IPS-11a (cell line): ENCODE results near the gene MAPK8IP3.
"Not testable (repeated sequence)": the region's sequence is repeated elsewhere in the genome, so short reads cannot be mapped to it uniquely, and the experiment has no call there.

Source experiments
- H3K4me3 ChIP-seq: one replicate; pipeline ENCODE4 v1.5.1; 2013; ENCODE audit warnings: low read depth, low read length, control low read depth

The MAPK8IP3 gene

DNA sequence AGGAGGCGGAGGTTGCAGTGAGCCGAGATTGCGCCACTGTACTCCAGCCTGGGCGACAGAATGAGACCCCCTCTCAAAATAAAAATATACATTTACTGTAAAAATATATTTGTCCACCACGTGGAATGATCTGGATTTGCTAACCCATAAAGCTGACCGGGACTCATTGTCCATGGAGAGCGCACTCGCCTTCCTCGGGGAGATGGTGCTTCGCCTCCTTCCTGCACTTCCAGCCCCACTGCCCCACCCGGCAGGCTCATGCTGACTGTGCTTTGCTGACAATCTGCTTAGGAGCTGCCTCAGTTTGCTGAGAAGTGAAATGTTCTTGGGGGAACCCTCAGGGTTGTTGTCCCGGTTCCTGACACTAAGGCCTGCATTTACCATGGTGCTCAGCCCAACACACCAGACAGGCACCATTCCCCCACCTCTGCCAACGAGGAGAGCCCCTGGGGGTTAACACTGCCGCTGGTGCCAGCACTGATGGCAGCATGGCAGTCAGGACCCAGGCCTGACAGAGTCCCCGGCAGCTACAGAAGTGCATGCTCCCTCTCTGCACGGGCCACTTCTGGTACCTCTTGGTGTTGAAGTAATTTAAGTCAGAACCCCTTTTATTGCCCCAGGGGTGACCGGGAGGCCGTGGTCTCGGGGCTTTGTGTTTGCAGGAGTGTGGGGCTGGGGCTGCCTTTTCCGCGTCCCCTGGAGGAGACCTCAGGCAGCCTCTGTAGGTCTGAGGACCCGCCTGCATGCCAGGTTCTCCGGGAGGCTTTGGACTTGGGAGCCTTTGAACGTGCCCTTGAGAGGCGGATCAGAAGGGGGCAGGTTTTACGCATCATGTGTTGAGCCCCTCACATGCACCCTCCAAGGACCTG lies 79.2 kb downstream of the MAPK8IP3 start:
- no peak overlapping the region for H3K4me3 ChIP-seq

DNA sequence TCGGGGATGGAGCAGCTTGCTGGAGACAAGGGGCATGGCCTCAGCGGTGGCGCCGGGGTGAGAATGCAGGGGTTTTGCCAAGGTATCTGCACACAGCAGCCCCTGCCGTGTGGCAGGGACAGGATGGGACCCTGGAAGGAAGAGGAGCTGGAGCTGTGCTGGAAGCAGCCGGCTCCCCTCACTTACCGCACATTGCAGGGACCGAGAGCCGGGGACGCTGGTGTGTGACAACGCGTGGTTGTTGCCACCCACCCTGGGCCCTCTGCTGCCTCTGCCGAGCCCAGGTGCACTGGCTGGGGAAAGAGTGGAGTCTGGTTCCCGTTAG lies 79.8 kb downstream of the MAPK8IP3 start:
- H3K4me3 ChIP-seq: no peak overlapping the region

DNA sequence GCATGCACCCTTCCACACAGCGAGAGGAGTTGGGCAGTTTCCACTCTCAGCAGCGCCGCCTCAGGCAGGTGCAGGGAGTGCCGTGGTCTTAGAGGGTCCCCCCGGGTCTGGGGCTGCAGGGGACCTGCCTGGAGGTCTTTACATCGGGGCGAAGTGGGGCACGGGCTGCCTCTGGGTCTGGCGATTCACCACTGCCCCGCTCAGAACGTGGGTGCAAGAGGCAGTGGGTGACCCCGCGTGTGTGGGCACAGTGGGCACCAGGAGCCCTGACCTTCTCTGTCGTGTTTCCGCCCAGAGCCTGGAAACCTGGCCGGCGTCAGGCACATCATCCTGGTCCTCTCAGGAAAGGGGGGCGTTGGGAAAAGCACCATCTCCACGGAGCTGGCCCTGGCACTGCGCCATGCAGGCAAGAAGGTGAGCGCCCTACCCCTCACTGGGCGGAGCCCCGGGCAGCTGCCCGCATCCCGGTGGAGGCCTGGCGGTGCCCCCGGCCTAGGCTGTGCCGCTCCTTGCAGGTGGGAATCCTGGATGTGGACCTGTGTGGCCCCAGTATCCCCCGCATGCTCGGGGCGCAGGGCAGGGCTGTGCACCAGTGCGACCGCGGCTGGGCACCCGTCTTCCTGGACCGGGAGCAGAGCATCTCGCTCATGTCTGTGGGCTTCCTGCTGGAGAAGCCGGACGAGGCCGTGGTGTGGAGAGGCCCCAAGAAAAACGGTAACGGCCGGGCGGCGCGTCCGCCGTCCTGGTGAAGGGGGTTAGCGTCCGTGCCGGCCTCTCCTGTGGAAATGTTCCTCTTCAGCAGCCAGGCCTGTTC lies 80.5 kb downstream of the MAPK8IP3 start:
- H3K4me3 ChIP-seq: no peak overlapping the region

- no peak overlapping the region for H3K4me3 ChIP-seq
These were observed 81.0 kb downstream of the MAPK8IP3 start for GRCh38 chr16:1787056-1787321.

DNA sequence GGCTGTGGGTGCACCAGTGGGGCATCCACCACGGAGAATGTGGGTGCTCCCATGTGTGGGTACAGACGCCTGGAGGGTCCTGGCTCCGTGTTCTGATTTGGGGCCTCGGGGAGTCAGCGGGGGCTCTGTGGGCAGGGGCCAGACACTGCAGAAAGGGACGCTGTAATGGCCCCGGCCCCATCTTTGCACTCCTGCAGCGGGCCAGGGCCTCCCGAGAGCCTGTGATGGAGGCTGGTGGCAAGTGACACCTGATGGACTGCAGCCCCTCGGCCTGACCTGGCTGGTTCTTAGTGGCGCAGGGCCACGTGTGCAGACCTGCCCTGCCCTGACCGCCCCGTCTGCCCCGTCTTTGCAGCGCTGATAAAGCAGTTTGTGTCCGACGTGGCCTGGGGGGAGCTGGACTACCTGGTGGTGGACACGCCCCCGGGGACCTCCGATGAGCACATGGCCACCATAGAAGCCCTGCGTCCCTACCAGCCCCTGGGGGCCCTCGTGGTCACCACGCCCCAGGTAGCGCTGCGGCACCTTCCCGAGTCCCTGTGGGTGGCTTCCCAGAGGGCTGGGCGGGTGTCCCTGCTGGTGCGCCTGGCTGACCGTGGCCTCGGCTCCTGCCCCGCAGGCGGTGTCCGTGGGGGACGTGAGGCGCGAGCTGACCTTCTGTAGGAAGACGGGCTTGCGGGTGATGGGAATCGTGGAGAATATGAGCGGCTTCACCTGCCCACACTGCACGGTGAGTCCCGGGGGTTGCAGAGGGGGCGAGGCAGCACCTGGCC lies 81.5 kb downstream of the MAPK8IP3 start:
- H3K4me3 ChIP-seq: no peak overlapping the region

DNA sequence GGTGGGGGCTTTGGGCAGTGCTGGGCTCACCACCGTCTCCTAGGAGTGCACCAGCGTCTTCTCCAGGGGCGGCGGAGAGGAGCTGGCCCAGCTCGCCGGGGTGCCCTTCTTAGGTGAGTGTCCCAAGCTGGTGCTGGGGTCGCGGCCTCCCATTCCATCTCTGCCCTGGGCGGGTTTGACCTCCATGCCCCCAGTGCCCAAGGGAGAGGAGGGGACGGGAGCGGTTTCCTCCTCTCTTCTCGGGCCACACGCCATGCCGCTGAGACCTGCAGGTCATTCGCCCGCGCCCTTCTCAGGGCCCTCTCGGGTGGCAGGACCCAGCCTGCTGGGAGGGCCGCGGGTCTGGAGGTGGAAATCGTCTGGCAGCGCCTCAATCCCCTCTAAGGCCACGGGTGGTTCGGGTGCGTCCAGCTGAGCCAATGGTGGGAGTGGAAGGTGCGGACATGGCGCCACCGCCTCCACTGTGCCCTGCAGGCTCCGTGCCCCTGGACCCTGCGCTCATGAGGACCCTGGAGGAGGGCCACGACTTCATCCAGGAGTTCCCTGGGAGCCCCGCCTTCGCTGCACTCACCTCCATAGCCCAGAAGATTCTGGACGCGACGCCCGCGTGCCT lies 82.2 kb downstream of the MAPK8IP3 start:
- no peak overlapping the region for H3K4me3 ChIP-seq

DNA sequence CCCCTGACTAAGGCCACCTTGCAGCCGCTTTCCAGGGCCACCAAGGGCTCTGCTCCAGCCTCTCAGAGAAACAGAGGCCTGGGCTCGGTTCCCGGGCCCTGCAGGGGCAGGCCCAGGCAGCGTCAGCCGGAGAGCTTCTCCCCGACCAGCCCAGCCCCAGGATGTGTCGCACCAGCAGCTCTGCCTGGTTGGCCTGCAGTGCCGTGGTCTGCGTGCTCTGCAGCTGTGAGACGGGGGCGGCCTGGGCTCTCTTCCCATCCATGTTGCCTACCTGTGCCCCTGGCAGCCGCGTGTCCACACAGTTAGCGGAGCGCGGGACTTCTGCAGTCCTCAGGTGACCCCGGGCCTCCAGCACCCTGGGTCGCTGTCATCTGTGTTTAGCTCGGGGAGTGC lies 82.7 kb downstream of the MAPK8IP3 start:
- H3K4me3 ChIP-seq: no peak overlapping the region

GRCh38 chr16:1789643-1790045 lies 83.6 kb downstream of the MAPK8IP3 start:
- H3K4me3 ChIP-seq: no peak overlapping the region

DNA sequence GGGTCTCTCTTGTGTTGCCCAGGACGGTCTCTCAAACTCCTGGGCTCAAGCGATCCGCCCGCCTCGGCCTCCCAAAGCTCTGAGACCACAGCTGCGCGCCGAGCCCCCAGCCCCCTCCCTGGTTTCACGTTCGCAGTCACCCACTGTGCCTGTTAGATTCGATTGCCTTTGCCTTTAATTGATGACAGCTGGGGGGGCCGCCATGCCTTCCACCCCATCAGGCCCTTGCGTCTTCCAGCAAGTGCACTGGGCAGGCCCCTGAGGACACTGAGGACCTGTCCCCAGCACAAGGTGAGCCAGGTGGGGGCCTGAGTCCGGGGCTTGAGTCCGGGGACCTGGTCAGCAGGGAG lies 84.2 kb downstream of the MAPK8IP3 start:
- H3K4me3 ChIP-seq: no peak overlapping the region

- H3K4me3 ChIP-seq: no peak overlapping the region
These were observed 84.7 kb downstream of the MAPK8IP3 start for GRCh38 chr16:1790611-1791255.

- H3K4me3 ChIP-seq: no peak overlapping the region
These were observed 85.4 kb downstream of the MAPK8IP3 start for GRCh38 chr16:1791256-1791942.

GRCh38 chr16:1791943-1792812 lies 86.2 kb downstream of the MAPK8IP3 start:
- H3K4me3 ChIP-seq: no peak overlapping the region

DNA sequence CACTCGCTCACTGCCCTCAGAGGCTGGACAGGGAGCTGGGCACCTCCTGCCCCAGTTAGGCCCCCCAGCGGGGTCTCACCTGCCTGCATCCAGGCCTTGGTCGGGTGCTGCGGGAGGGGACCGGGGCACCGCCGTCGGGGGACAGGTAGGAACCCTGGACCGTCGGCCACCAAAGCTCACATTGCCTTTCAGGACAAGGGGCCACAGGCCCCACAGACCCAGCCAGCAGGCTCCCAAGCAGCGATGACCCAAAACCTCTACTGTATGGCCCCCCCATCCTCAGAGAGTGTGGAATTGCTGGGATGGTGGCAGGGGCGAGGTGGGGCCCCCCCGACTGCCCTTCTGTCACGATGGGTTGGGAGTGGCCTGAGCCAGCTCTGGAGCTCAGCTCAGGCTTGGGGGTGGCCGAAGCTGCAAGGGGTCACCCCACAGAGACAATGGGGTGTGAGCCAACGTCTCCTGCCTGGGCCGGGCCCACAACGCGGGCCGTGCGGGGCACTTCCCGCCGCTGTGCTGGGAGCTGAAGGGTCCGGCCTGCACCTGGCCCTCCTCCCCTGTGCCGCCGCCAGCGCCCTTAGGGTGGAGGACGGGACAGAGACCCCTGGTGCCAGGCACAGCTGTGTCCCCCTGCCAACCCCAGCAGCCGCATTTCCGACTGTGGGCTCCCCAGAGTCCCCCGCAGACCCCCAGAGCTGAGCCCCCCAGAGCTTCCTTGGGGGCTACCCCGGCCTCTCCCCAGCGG lies 87.0 kb downstream of the MAPK8IP3 start:
- no peak overlapping the region for H3K4me3 ChIP-seq

GRCh38 chr16:1793578-1794220 lies 87.7 kb downstream of the MAPK8IP3 start, which contains the start of gene IGFALS:
TSS of gene IGFALS (minus strand) at chr16:1793705. CDS start at chr16:1793652, 53 bp downstream.
- H3K4me3 ChIP-seq: no peak within 1 kb of the TSS

DNA sequence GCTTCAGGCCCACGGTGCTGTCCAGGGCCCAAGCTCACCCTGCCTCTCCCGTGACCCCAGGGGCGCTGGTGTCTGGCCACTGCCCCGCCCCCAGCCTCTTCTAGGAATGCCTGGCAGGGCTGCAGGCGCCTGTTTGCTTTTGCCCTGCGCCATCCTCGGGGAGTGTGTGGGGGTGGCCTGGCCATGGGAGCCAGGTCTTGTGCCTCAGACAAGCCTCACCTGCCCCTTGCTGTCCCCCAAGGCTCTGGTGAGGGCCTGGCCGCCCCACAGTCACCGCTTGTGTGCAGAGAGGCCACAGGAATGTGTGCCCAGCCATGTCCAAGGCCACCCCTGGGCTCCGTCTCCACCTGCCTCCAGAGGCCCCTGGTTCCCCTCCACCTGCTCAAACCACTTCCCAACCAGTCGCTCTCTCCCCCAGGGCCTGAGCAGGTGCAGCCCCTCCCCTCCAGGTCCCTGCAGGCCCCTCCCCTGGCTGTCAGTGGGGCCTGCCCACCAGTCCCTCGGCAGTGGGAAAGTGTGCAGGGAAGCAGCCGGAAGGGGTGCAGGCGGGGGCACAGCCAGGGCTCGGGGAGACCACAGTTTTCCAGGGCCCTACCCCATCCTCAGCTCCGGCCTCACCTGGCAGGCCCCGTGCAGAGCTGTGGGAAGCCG lies 88.4 kb downstream of the MAPK8IP3 start:
- H3K4me3 ChIP-seq: no peak overlapping the region

DNA sequence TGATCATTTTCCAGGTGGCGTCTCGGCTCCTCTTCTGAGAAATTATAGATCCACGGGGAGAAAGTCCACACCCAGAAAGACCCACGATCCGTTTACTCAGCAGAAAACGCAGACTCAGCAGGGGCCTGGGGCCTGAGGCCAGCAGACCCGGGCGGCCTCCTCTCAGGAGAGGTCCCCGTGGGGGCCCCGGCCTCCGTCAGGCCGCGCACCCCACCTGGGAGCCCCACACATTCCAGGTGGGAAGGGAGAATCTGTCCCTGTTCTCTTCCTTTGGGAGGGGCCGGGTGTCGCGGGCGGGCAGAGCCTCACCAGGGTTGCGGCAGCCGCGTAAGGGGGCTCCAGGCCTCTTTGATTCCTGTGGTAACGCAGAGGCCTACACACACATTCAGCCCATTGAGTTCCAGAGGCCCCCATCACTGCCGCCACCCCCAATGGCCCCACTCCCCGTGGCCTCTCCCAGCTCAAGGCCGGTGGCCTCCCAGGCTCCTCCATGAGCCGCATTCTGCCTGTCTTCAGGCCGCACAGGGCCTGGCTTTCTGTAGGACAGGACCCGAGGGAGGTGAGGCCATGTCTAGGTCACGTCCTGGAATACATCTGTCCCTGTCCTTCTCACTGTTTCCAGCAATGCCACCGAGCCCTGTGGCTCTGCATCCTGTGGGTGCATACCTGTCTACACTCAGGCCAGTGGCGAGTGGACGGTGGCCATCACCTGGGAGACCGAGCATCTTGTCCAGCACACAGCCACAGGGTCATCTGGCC lies 89.1 kb downstream of the MAPK8IP3 start:
- no peak overlapping the region for H3K4me3 ChIP-seq

- not testable (repeated sequence) for H3K4me3 ChIP-seq
These were observed 93.3 kb downstream of the MAPK8IP3 start for GRCh38 chr16:1799263-1799662.
